NT2/D1 (cell line): ENCODE results near the gene BTBD2.

Source experiments
- SUZ12 ChIP-seq: IDR thresholded peaks from 2 replicates; pipeline ENCODE4 v1.6.1; 2011; ENCODE audit not compliant: insufficient read length, insufficient read depth; ENCODE audit errors: extremely low read depth
- YY1 ChIP-seq: IDR thresholded peaks from 2 replicates; pipeline ENCODE4 v1.6.1; 2011; ENCODE audit not compliant: insufficient read length, insufficient read depth
- ZNF274 ChIP-seq: IDR thresholded peaks from 2 replicates; pipeline ENCODE4 v1.6.1; 2011; ENCODE audit warnings: mild to moderate bottlenecking, low read depth, low read length

GRCh38 chr19:1999856-2000515, 15.5 kb downstream of the BTBD2 start:
- TF ChIP-seq ZNF274 (no peak), SUZ12 (no peak), YY1 (no peak)
